Measurements from ENCODE around the gene GATA2.

The GATA2 gene

DNA sequence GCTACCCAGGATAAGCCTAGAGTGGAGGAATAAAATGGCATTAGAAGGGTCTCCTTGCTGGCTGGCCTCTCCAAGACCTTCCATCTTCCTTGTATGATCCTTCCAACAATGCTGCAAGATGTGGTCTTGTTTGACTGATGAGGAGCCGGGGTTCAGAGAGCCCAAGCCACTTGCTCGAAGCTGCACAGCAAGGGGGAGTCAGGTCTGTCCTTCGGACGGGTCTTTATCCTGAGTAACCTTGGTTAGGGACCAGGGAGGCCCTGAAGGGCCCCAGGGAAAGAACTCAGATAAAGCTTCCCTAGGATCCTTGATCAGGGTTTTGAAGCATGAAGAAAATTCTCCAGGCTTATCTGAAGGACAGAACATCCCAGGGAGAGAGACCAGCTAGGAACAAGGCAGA is 19.3 kb downstream of the GATA2 start:
- no peak for DNase-seq (ENCODE audit: low spot score)

- no peak for DNase-seq (ENCODE audit: low spot score)
These were observed 19.9 kb downstream of the GATA2 start for GRCh38 chr3:128473180-128473519.

DNA sequence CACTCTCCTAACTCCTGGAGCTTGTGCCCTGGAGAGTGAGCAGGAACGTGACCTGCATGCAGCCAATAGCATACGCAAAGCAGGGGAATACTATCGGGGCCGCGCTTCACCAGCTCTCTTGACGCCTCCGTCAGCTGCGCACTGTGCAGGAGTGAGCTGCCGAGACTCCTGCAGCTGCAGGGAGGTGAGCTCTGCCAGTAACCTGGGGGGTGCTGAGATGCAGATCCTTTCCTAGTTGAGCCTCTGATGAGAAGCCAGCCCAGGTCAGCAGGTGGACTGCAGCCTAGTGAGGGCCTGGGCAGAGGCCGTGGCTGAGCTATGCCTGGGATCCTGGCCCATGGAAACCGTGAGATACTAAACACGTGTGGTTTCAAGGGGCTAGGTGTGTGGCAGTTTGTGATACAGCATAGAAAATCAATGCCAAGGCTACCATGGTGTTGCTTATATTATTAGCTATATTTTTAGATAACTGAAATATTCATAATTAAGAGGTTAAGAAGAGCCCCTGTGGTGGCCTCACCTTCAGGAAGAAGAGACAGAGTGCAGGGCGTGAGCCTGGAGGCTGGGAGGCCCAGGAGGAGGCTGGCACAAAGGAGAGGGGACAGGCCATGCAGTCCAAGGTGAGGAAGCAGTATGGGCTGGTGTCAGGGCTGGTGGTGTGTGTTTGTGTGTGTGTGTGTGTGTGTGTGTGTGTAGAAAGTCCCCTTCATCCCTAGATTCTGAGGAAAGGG is 20.4 kb downstream of the GATA2 start:
- DNase-seq (ENCODE audit: low spot score), result no peak

DNA sequence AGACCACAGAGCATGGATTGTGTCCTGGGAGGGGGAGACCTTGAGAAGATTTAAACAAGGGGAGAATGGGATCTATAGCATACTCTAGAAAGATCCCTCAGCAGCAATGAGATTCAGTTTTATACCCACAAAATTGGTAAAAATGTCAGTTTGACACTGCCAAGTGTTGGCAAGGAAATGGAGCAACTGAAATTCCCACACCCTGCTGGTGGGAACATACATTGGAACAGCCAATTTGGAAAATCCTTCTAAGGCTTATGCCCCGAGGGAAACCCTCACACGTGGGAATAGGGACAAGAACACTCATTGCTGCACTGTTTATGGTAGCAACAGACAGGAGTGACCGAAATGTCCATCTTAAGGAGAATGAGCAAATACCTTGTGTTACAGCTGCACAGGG is 21.3 kb downstream of the GATA2 start:
- no peak for DNase-seq (ENCODE audit: low spot score)

- no peak for DNase-seq (ENCODE audit: low spot score)
These were observed 21.9 kb downstream of the GATA2 start for GRCh38 chr3:128471110-128471509.

- DNase-seq (ENCODE audit: low spot score), result no peak
These were observed 22.7 kb downstream of the GATA2 start for GRCh38 chr3:128470134-128470899.

- no peak for DNase-seq (ENCODE audit: low spot score)
These were observed 23.4 kb downstream of the GATA2 start for GRCh38 chr3:128469556-128469955.

DNA sequence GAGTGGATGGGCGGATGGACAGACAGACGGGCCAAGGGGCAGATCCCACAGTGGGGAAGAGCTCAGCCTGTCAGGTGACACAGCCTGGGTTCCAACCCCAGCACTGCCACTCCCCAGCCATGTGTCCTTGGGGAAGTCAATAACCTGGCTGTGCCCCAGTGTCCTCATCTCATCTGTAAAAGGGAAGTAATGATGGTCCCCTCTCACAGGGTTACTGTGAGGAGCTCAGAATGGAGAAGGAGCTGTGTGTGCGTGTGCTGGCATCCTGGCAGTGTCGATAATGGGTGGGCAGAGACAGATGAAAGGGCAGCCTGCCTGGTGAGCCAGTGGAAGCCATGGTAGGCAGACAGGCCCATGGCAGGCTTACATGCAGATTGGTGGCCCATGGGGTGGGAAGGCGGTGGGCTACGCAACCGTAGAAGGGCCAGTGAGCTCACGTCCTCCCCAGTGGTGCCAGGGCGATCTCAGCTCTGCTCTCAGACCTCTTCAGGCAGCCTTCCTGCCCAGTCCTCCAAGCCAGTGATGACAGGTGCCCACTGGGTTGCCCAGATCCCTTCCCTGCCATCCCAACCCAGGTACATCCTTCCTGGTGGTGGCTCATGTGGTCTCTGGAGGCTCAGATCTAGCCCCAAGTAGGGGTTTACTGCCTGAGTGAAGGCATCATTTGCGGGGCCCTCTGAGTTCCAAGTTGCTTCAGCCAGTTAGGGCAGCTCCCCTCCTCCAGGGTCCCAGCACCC is 24.0 kb downstream of the GATA2 start:
- DNase-seq (ENCODE audit: low spot score), result no peak

- DNase-seq (ENCODE audit: low spot score), result no peak
These were observed 24.7 kb downstream of the GATA2 start for GRCh38 chr3:128468285-128468790.

- DNase-seq (ENCODE audit: low spot score), result no peak
These were observed 26.0 kb downstream of the GATA2 start, which contains the start of gene DNAJB8 for GRCh38 chr3:128466840-128467541. DNAJB8 (minus strand) TSS chr3:128466890; CDS start chr3:128463245, 3,645 bp downstream.

DNA sequence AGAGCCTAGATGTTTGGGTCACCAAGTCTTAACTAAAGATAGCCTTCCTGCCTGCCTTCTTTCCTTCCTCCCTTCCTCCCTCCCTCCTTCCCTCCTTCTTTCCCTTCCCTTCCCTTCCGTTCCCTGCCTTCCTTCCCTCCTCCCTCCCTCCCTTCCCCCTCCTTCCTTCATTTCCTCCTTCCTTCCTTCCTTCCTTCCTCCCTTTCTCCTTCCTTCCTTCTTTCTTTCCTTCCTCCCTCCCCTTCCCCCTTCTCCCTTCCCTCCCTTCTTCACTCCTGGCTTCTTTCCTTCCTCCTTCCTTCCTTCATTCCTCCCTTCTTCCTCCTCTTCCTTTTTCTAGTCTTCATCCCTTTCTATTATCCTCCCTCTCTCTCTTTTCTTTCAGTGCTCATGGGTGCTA is 28.3 kb downstream of the GATA2 start:
- no peak for DNase-seq (ENCODE audit: low spot score)

GRCh38 chr3:128464188-128464587 is 28.8 kb downstream of the GATA2 start:
- DNase-seq (ENCODE audit: low spot score), result no peak

- no peak for DNase-seq (ENCODE audit: low spot score)
These were observed 29.2 kb downstream of the GATA2 start for GRCh38 chr3:128463771-128464170.

GRCh38 chr3:128463354-128463753 is 29.6 kb downstream of the GATA2 start:
- DNase-seq (ENCODE audit: low spot score), result no peak

- DNase-seq (ENCODE audit: low spot score), result no peak
These were observed 30.1 kb downstream of the GATA2 start for GRCh38 chr3:128462931-128463330.

DNA sequence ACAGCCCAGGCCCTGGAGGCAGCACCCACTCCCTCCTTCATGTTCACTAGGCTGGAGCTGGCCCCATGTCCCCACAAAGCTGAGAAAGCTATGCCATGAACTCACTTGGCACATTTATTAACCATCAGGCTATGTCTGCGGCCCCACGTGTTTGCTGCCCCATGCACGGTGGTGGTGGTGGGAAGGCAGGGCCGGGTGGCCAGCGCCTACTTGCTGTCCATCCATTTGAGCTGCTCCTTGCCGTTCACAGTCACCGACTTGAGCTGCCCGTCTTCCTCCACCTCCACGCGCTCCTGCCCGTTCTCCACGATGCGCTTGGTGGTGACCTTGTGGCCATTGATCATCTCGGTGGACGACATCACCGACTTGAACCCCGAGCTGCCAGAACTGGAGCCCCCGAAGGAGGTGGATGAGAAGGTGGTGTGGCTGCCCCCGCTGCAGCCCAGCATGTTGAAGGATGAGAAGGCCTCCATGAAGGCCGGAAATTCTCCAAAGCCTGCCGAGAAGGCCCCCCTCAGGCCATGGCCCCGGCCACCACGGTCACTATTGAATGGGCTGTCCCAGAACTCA is 30.6 kb downstream of the GATA2 start:
- DNase-seq (ENCODE audit: low spot score), result no peak

- DNase-seq (ENCODE audit: low spot score), result no peak
These were observed 31.3 kb downstream of the GATA2 start for GRCh38 chr3:128461731-128462130.

DNA sequence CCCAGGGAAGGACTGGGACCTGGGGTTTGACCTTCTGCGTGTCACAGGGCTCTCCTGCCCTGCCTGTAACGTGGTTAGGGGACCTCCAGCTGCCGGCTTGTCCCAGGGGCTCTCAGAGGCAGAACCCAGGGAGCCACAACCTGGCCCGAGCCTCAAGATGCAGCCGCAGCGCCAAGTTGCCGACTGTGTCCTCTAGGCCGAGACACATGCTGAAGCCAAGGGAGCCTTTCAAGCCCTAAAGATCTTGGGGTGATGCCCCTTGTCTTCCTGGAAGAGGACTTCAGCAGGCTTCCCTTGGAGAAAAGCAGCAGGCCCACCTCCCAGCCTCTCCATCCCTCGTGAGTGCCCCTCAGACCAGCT is 33.6 kb downstream of the GATA2 start:
- no peak for DNase-seq (ENCODE audit: low spot score)

DNA sequence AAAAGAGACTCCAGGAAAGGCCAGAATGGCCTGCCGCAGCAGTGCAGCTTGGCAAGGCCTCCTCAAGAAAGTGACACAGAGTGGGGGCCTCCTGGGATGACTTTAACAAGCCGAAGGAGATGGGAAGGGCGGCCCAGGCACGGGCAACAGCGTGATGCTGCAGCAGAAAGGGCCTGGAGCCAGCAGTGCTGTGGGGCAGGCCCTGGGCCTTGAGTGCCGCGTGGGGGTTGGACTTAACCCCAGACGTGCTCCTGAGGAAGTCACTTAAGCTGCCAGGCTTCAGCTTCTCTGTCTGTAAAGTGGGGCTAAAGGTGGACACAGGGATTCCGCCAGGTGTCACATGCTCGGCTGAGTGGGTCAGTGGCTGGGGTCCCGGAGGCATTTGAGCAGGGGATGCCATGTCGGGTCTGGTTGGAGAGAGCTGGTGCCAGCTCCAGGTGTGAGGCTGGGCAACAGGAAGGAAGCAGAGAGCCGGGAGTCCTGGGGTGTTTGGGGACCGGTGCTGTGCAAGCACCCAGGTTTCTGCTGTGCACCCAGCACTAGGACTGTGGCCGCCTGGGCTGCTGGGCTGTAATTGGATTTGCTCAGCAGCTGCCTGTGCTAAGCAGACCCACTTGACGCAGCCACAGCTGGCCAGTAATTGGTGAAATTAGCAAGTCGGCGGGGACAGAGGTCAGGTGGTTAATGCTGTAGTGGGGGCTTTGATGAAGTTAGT is 34.1 kb downstream of the GATA2 start:
- DNase-seq (ENCODE audit: low spot score), result no peak

DNA sequence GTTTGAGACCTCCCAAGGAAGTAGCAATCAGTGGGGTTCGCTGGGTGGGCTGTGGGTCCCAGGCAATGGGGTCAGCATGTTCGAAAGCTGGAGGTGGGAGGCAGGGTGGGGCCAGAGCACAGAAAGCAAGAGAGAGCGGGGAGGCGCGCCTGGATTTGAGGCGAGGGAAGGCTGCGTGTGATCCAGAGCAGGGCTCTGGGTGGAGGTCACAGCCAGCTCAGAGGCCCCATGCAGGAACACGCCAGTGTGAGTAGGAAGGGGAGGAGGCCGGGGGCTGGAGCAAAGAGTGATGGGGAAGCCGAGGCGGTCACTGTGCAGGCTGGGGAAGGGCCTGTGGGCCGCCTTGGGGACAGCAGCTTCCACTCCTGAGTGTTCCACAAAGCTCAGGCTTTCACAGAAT is 35.1 kb downstream of the GATA2 start:
- no peak for DNase-seq (ENCODE audit: low spot score)

Data from activated CD4-positive, alpha-beta T cell treated with anti-CD3 and anti-CD28 coated beads, Interleukin-2, Interleukin-4, amounts not matched to agents 100 ng/mL and 50 ng/mL, durations not matched to agents 16 hours and 8 hours (primary cell).